Ascending aorta (tissue), 2 donors: ENCODE results near the gene TANGO2. TPM values are rescaled to one million over a fixed set of nuclear protein-coding genes. Genes with fewer than 3 reads are reported as not detected.
A peak's percentile ranks its signal among the peaks of the same experiment; 100 is the strongest.

Experiments
- DNase-seq, 2 donors: peaks; one replicate each; pipeline ENCODE4 v3.0.0-alpha.2; 2019; ENCODE audit warnings: low spot score in 2 of 2
- H3K27ac ChIP-seq, 2 donors: fragments of 200-600 bp; sonication (generic); one replicate each; pipeline ENCODE4 v1.5.1; 2016 to 2017; ENCODE audit warnings: mild to moderate bottlenecking in 1 of 2
- H3K27me3 ChIP-seq: fragments of 200-600 bp; sonication (generic); one replicate; pipeline ENCODE4 v1.5.1; 2017
- H3K36me3 ChIP-seq, 2 donors: fragments of 200-600 bp; sonication (generic); one replicate each; pipeline ENCODE4 v1.5.1; 2016
- H3K4me1 ChIP-seq, 2 donors: fragments of 200-600 bp; sonication (generic); one replicate each; pipeline ENCODE4 v1.5.1; 2016 to 2017; ENCODE audit warnings: mild to moderate bottlenecking in 1 of 2
- H3K4me3 ChIP-seq, 2 donors: fragments of 200-600 bp; sonication (generic); one replicate each; pipeline ENCODE4 v1.5.1; 2016 to 2017; ENCODE audit warnings: mild to moderate bottlenecking in 1 of 2
- H3K9me3 ChIP-seq, 2 donors: fragments of 200-600 bp; sonication (generic); one replicate each; pipeline ENCODE4 v1.5.1; 2016
- CTCF ChIP-seq, 3 experiments: fragments of 200-600 bp in 2 of 3; fragments of 450-650 bp in 1 of 3; sonication (generic) in 2 of 3; IDR thresholded peaks; one replicate each; pipeline ENCODE4 v1.5.1; 2016 to 2019; ENCODE audit warnings: antibody characterized with exemption in 3 of 3, mild to moderate bottlenecking in 1 of 3, moderate library complexity in 1 of 3
- intact Hi-C: fragments of 100-400 bp; cut with DNase I; formaldehyde crosslinking; loops from one replicate; pipeline ENCODE4 v1.15.1; 2023
- total RNA-seq: library from RNA; depleted of rRNA; stranded (reverse); fragments of >200 nt; gene quantifications from one replicate; pipeline ENCODE4 v1.1.0, GENCODE V29; 2016

Gene TANGO2
- total RNA-seq, 1 donor from 2014 or later: 26.3 TPM

GRCh38 chr22:19998991-19999820, 21.7 kb upstream of the TANGO2 start:
- H3K4me1 ChIP-seq: peaks cover 18 to 48% of the 10 kb centered on the region in 2 donors
- H3K9me3 ChIP-seq: no peaks in the 10 kb centered on the region
- H3K36me3 ChIP-seq: no peaks in the 10 kb centered on the region
- H3K27me3 ChIP-seq: no peaks in the 10 kb centered on the region
- no peak overlapping the region for H3K4me3 ChIP-seq
- peak overlapping the region; percentile 26 to 56 for H3K27ac ChIP-seq
- DNase-seq: no peak
- no peak for TF ChIP-seq CTCF (IDR thresholded peaks at IDR 0.05)
- intact Hi-C loops: no loop called here

GRCh38 chr22:20000246-20001081, 20.4 kb upstream of the TANGO2 start:
- H3K36me3 ChIP-seq: no peaks in the 10 kb centered on the region
- peaks cover 14 to 40% of the 10 kb centered on the region in 2 donors for H3K4me1 ChIP-seq
- H3K9me3 ChIP-seq: no peaks in the 10 kb centered on the region
- H3K4me3 ChIP-seq: no peak overlapping the region
- no peaks in the 10 kb centered on the region for H3K27me3 ChIP-seq
- DNase-seq: no peak
- H3K27ac ChIP-seq: no peak overlapping the region
- TF ChIP-seq CTCF (IDR thresholded peaks at IDR 0.05): no peak
- intact Hi-C loops: no loop called here

DNA sequence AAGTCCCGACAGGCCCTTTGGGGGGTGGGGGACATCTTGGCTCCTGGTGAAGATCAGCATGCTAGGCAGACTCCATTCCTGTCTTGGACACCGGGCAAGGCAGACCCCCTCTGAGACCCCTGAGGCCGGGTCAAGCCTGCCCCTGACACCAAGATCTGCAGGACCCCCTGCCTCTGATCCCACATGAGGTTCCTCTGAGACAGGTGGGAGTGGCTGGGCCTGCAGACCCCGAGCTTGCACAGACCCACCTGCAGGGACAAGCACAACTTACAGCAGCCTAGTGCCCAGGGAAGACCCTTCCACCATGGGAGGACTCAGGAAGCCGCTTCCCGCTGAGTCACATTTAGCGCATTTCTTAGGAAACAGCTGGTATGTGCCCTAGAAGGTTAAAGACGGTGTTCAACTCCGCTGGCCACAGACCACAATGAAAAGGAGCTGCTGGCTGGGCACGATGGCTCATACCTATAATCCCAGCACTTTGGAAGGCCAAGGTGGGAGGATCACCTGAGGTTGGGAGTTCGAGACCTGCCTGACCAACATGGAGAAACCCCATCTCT, 19.8 kb upstream of the TANGO2 start:
- H3K27me3 ChIP-seq: no peaks in the 10 kb centered on the region
- no peak for DNase-seq
- no peaks in the 10 kb centered on the region for H3K9me3 ChIP-seq
- intact Hi-C loops: no loop called here
- H3K4me3 ChIP-seq: no peak overlapping the region
- no peak for TF ChIP-seq CTCF (IDR thresholded peaks at IDR 0.05)
- peaks cover 11 to 33% of the 10 kb centered on the region in 2 donors for H3K4me1 ChIP-seq
- H3K36me3 ChIP-seq: no peaks in the 10 kb centered on the region
- no peak overlapping the region for H3K27ac ChIP-seq

DNA sequence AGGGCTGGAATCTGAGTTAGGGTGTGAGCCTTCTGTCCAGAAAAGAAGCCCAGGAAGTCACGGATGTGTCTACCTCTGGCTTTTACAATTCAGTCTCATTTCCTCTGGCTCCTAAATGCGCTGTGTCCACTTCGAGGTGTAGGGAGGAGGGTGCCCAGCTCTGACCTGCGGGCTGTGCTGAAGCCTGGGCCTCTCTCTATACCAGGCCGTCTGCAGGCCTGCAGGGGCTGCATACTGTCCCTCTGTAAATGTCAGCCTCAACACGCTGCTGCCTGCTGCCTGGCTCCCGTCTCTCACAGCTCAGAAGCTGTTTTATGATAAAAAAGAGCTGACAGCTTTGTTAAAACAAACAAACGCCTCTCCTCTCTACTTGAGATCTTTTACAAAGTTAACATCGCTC, 18.8 kb upstream of the TANGO2 start:
- Histone ChIP-seq H3K4me1 (peaks cover 8 to 24% of the 10 kb centered on the region in 2 donors), H3K27me3 (no peaks in the 10 kb centered on the region), H3K27ac (no peak overlapping the region), H3K9me3 (no peaks in the 10 kb centered on the region), H3K4me3 (no peak overlapping the region), H3K36me3 (no peaks in the 10 kb centered on the region)
- no peak for DNase-seq
- intact Hi-C loops: no loop called here
- no peak for TF ChIP-seq CTCF (IDR thresholded peaks at IDR 0.05)

DNA sequence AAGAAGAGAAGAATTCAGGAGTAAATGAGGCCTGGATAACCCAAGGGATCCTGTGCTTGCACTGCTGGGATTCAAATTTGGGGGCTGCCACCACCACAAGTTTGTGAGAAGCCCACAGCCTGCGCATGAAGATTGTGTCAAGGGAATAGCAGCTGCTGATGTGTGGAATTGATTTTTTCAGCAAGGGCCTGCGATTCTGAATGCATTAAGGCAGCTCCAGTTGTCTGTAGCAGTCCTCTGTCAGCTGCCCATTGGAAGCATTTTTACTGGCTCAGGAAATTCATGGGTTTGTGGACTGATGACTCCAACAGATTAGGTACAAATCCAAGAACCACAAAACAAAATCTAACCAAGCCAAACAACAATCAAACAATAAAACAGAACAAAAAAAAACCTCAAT, 18.3 kb upstream of the TANGO2 start:
- H3K27me3 ChIP-seq: no peaks in the 10 kb centered on the region
- intact Hi-C loops: no loop called here
- no peak for TF ChIP-seq CTCF (IDR thresholded peaks at IDR 0.05)
- H3K36me3 ChIP-seq: no peaks in the 10 kb centered on the region
- no peak for DNase-seq
- H3K4me3 ChIP-seq: no peak overlapping the region
- H3K27ac ChIP-seq: no peak overlapping the region
- no peaks in the 10 kb centered on the region for H3K9me3 ChIP-seq
- H3K4me1 ChIP-seq: peaks cover 8 to 21% of the 10 kb centered on the region in 2 donors
